GM12891 (cell line): Measurements from ENCODE around the gene SGPP1.

Source experiments
- DNase-seq: peaks from one replicate; pipeline ENCODE4 v3.0.0; 2011; ENCODE audit warnings: low spot score; ENCODE audit not compliant: insufficient read length
- FAIRE-seq: peaks from 2 replicates; lab custom pipeline; 2011; peaks lifted over from hg19 to GRCh38; lab: Jason Lieb, UNC
- PAX5 ChIP-seq: IDR thresholded peaks from 2 replicates; pipeline ENCODE4 v1.6.1; 2011; ENCODE audit warnings: low read length, moderate library complexity, mild to moderate bottlenecking; ENCODE audit not compliant: insufficient read depth, severe bottlenecking
- POLR2A ChIP-seq: IDR thresholded peaks from 2 replicates; pipeline ENCODE4 v1.6.1; 2011; ENCODE audit warnings: low read depth, low read length, control low read depth
- POLR2AphosphoS5 ChIP-seq: IDR thresholded peaks from 2 replicates; pipeline ENCODE4 v1.6.1; 2011; ENCODE audit warnings: low read depth, low read length, control low read depth
- POU2F2 ChIP-seq: IDR thresholded peaks from 2 replicates; pipeline ENCODE4 v1.6.1; 2011; ENCODE audit warnings: low read depth, mild to moderate bottlenecking, control low read depth, low read length, moderate library complexity
- SPI1 ChIP-seq: IDR thresholded peaks from 2 replicates; pipeline ENCODE4 v1.6.1; 2011; ENCODE audit warnings: low read depth, low read length, control low read depth
- TAF1 ChIP-seq: IDR thresholded peaks from 2 replicates; pipeline ENCODE4 v1.6.1; 2011; ENCODE audit warnings: low read depth, low read length, control low read depth

SGPP1 gene

GRCh38 chr14:63678536-63678935 lies 49.3 kb downstream of the SGPP1 start:
- FAIRE-seq = no peak
- TF ChIP-seq SPI1 (no peak), POLR2A (no peak), POU2F2 (no peak), POLR2AphosphoS5 (no peak), PAX5 (no peak), TAF1 (no peak)

DNA sequence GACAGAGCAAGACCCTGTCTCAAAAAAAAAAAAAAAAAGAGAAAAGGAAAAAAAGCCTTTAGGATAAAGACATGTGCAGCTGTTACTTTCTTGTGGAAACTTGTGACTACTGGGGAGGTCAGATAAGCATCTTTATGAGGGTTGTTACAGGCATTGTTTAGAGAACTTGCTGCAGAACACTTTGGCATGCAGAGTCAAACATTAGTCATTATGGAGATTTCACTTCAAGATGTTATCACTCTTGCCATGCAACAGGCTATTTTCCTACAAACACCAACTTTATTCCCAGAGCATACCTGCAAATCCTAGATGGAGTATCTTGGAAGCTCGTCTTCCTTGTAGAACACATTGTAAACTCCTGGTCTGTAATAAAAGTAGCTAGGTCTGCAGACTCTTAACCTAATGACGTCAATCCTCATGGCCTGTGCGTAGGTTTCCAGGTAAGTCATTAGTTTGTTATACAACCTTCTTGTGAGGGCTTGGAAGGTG lies 49.9 kb downstream of the SGPP1 start:
- TF ChIP-seq POU2F2 (no peak), PAX5 (no peak), POLR2A (no peak), POLR2AphosphoS5 (no peak), TAF1 (no peak), SPI1 (no peak)
- FAIRE-seq (no peak), DNase-seq (no peak)

More at GRCh38 chr14:63678536-63678935, 49.3 kb downstream of the SGPP1 start:
- DNase-seq = no peak

- no peak for TF ChIP-seq PAX5
- TF ChIP-seq TAF1 = no peak
- TF ChIP-seq POU2F2 = no peak
- TF ChIP-seq POLR2AphosphoS5 = no peak
- TF ChIP-seq SPI1 = no peak
- TF ChIP-seq POLR2A = no peak
- FAIRE-seq (no peak), DNase-seq (no peak)
Observed at GRCh38 chr14:63676615-63677014, 51.2 kb downstream of the SGPP1 start.

- FAIRE-seq (no peak), DNase-seq (no peak)
- TF ChIP-seq SPI1 = no peak
- no peak for TF ChIP-seq POLR2AphosphoS5
- TF ChIP-seq PAX5 = no peak
Observed at GRCh38 chr14:63673886-63674497, 53.9 kb downstream of the SGPP1 start.

DNA sequence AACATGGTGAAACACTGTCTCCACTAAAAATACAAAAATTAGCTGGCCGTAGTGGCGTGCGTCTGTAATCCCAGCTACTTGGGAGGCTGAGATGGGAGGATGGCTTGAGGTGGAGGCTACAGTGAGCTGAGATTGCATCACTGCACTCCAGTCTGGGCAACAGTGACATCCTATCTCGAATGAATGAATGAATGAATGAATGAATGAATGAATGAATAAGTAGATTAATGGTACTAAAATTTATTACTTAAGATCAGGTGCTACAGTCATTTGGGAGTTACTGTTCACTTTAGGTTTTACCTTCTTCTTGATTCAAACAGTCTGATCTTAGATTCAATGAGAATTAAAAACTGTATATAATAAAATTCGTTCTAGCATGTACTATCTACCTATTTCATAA lies 54.6 kb downstream of the SGPP1 start:
- TF ChIP-seq PAX5 = no peak
- TF ChIP-seq SPI1 = no peak
- no peak for TF ChIP-seq POLR2A
- TF ChIP-seq POU2F2 = no peak
- no peak for TF ChIP-seq POLR2AphosphoS5
- no peak for TF ChIP-seq TAF1
- FAIRE-seq (no peak), DNase-seq (no peak)

- FAIRE-seq = no peak
- no peak for DNase-seq
Observed at GRCh38 chr14:63672417-63673180, 55.3 kb downstream of the SGPP1 start.

GRCh38 chr14:63671987-63672386 lies 55.9 kb downstream of the SGPP1 start:
- no peak for FAIRE-seq
- TF ChIP-seq TAF1 (no peak), POLR2A (no peak)
- no peak for DNase-seq

More at GRCh38 chr14:63672417-63673180, 55.3 kb downstream of the SGPP1 start:
- no peak for TF ChIP-seq POU2F2
- TF ChIP-seq SPI1 = no peak
- no peak for TF ChIP-seq POLR2AphosphoS5
- no peak for TF ChIP-seq TAF1
- no peak for TF ChIP-seq PAX5
- TF ChIP-seq POLR2A = no peak

DNA sequence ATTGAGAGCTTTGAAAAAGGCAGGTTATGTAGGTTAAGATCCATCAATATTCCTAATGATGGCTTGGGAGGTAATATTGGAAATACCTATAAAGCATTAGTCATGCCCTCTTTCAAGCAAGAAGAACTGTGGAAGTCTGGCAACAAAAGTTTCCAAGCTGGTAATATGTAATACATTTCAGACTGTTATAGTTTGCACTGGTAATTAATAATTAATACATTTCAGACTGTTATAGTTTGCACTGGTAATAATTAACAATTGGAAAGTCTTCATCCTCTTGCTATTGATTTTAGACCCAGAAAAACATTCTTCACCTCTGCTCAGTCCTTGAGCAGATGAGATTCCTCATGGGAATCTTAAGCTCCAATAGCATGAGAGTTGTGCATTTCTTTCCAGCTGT lies 57.2 kb downstream of the SGPP1 start:
- no peak for FAIRE-seq
- DNase-seq = no peak
- TF ChIP-seq POLR2AphosphoS5 (no peak), POU2F2 (no peak), POLR2A (no peak)

- TF ChIP-seq POLR2AphosphoS5 (no peak), SPI1 (no peak), POU2F2 (no peak), POLR2A (no peak), PAX5 (no peak)
- FAIRE-seq (no peak), DNase-seq (no peak)
Observed at GRCh38 chr14:63666335-63666734, 61.5 kb downstream of the SGPP1 start.

- TF ChIP-seq POLR2A = no peak
- TF ChIP-seq TAF1 = no peak
- TF ChIP-seq POU2F2 = no peak
- DNase-seq (no peak), FAIRE-seq (no peak)
Observed at GRCh38 chr14:63663428-63664341, 64.2 kb downstream of the SGPP1 start.
